Germinal center (tissue), 1 donor: Measurements from ENCODE around the gene UBC.
"Not testable (repeated sequence)": the region's sequence is repeated elsewhere in the genome, so short reads cannot be mapped to it uniquely, and the experiment has no call there.

Experiments
- DNase-seq: peaks from one replicate; pipeline ENCODE4 v3.0.0; 2012; ENCODE audit warnings: mixed read lengths, low spot score

UBC gene

DNA sequence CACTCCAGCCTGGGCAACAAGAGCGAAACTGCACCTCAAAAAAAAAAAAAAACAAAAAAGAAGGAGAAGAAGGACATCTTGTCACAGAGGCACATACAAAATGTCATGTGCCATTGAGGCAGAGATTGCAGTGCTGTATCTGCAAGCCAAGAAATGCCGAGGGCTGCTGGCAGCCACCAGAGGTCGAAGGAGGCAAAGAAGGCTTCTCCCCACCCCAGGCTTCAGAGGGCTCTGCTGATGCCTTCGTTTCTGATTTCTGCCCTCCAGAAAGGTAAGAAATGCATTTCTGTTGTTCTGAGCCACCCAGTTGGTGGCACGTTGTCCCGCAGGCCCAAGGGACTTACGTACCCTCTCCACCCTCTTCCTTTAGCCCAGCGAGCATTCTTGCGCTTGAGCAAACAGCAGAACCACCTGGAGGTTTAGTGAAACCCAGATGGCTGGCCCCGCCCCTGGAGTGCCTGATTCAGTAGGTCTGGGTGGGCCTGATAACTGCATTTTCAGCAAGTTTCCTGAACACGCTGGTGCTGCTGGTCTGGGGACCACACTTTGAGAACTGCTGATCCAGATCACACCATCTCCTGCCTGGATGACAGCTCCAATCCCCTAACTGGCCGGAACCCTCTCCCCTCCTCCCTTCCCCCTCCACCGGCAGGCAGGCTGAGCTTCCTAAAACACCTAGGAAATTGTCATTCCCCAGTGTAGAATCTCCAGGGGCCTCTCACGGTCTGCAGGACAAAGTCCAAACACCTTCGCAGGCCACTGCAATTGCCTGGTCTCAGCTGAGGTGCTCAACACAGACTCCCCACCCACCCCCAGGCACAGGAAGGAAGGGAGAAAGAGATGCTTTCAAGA is 29.6 kb downstream of the UBC start:
- DNase-seq = peak; percentile 82

DNA sequence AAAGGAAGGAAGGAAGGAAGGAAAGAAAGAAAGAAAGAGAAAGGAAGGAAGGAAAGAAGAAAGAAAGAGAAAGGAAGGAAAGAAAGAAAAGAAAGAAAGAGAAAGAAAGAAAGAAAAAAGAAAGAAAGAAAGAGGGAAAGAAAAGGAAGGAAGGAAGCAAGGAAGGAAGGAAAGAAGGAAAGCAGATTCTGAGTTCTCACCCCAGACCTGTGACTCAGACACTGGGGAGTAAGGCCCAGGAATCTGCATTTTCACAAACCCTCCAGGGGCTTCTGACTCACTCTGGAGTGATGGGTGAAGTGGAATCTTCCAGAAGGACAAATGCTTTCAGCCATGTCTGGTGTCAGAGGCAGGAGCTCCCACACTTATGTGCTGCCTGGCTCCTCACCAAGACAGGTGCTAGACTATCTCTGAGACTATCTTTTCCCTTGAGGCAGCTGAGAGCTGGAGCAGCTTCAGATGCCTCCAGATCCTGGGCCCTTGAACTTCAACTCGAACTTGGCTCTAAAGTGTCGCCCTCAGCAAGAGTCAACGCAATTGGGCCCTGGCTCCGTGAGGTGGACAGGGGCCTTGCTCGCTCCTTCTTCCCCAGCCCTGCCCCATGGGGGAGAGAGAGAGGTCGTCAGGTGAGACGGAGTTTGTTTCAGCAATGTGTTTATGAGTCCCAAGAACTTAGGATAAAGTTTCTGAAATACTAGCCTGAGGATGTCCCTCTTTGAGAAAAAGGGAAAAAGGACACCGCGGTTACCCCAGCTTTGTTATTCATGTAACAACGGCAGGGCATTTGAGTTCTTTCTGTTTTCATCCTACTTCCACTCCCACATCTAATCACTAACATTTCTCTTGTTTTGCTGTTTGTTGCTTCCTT is 31.0 kb downstream of the UBC start:
- DNase-seq = no peak

DNA sequence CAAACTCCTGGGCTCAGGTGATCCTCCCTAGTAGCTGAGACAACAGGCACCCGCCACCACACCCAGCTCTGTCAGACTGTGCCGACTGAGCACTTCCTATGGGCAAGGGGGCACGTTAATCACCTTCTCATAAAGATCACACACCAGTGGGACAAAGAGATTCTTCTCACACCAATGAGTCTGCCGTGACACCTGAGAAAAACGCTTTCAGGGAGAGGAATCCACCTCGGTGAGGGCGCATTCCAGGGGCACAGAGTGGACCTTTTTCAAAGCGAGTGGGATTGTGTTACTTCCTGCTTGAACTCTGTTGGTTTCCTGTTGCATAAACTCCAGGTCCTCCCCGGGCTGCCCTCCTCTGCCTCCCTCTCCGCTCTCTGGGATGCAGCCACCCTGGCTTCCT is 33.3 kb downstream of the UBC start:
- DNase-seq = no peak

DNA sequence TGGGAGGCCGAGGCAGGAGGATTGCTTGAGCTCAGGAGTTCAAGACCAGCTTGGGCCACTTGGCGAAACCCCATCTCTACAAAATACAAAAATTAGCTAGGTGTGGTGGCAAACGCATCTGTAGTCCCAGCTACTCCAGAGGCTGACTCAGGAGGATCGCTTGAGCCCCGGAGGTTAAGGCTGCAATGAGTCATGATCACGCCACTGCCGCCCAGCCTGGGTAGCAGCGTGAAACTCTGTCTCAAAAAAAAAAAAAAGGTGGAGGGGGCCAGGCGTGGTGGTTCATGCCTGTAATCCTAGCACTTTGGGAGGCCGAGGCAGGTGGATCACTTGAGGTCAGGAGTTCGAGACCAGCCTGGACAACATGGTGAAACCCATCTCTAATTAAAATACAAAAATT is 34.1 kb downstream of the UBC start:
- DNase-seq = not testable (repeated sequence)

DNA sequence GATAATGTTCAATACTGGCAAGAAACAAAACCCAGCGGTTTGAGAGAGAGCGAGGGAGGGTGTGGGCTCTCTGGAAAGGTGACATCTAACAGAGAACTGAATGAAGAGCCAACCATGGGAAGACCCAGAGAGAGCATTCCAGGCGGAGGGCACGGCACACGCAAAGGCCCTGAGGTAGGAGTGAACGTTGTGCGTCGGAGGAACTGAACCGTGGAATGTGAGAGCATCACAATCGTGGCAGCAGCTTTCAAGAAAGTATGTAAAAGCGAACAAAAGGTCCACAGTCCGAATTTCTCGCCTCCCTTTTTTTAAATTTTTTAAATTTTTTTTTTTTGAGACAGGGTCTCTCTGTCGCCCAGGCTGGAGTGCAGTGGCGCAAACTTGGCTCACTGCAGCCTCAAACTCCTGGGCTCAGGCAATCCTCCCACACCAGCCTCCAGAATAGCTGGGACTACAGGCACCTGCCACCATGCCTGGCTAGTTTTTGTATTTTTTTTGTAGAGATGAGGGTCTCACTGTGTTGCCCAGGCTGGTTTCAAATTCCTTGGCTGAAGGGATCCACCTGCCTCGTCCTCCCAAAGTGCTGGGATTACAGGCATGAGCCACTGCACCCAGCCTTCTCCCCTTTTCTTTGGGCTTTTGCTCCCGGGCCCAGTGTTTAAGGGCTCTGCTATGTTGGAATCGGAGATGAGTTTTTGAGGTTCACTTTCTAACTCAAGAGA is 35.5 kb downstream of the UBC start:
- DNase-seq = no peak

DNA sequence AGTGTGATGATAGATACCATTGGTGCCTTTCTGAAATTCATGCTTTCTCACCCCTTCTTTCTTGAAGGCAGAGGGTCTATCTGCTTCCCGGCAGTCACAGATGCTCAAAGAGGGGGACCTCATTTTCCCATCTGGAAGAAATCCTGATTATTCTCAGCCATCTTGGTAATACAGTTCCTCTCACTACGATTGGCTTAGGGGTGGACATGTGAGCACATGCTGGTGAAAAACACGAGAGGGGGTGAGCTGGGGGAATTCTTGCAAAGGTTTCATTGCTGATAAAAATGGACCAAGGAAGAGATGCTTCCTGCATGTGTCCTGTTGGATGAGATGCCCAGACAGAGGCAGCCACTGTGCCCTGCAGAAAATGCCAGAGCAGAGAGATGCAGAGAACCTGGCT is 37.0 kb downstream of the UBC start:
- no peak for DNase-seq

DNA sequence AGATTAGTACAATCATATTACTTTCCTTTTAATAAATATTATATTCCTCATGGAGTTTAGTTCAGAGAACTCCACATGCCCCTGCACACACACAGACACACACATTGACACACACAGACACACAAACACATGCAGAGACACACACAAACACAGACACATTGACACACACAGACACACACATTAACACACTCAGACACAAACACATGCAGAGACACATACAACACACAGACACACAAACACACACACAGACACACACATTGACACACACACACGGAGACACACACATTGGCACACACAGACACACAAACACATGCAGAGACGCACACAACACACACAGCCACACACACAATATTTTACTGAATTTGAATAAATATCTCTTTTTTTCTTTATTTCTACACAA is 38.3 kb downstream of the UBC start:
- DNase-seq = no peak

DNA sequence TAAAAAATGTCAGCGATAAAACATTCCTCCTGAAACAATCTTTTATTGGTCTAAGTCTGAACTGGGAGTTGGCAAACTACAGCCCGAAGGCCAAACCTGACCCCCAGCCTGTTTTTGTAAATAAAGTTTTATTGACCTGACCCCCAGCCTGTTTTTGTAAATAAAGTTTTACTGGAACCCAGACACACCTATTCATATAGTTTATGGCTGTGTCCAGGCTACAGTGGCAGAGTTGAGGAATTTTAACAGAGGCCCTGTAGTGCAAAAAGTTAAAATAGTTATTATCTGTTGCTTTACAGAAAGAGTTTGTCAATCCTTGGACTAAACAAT is 38.7 kb downstream of the UBC start:
- DNase-seq = no peak

DNA sequence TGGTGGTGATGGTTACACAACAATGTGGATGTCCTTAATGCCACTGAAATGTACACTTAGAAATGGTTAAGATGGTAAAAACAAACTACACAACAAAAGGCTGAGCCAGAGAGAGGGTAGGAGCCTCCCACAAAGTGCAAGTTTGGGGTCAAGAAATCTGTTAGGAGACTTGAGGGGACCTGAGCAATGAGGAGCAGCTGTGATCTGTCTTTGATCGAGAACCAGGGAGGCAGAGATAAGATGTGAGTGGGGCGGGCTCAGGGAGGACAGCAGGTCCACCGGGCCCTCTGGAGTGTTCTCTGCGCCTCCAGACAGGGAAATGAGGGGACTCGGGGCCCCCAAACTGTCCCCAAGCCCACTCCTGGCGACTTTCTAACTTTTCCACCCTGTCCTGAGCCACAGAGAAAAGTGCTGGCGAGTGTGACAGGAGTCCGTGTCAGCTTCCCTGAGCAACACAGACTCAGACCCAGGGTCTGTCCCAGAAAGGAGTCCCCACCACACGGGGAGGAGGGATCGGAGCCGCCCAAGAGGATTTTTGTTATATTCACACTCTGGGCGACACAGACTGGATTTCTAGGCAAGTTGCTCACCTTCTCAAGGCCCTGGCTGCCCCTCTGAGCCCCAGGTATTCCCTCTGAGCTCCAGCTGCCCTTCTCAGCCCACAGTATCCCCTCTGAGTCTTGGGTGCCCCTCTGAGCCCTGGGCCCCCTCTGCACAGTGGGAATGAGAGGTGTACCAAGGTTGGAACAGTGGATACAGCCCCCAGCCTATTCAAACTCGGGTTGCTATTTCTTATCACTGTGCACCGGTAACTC is 39.3 kb downstream of the UBC start:
- DNase-seq = no peak

DNA sequence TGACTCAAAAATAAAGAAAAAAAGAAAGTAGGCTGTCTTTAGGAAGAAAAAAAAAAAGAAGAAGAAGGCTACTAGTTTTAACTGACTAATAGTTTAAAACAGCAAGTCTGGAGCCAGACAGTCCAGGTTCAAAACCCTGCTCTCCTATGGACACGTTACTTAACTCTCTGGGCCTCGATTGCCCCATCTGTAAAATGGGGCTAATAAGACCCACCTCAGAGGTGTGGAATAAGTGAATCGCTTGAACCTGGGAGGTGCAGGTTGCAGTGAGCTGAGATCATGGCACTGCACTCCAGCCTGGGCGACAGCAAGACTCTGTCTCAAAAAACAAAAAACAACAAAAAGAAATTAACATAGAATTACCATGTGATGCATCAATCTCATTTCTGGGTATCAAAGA is 40.3 kb downstream of the UBC start:
- no peak for DNase-seq

DNA sequence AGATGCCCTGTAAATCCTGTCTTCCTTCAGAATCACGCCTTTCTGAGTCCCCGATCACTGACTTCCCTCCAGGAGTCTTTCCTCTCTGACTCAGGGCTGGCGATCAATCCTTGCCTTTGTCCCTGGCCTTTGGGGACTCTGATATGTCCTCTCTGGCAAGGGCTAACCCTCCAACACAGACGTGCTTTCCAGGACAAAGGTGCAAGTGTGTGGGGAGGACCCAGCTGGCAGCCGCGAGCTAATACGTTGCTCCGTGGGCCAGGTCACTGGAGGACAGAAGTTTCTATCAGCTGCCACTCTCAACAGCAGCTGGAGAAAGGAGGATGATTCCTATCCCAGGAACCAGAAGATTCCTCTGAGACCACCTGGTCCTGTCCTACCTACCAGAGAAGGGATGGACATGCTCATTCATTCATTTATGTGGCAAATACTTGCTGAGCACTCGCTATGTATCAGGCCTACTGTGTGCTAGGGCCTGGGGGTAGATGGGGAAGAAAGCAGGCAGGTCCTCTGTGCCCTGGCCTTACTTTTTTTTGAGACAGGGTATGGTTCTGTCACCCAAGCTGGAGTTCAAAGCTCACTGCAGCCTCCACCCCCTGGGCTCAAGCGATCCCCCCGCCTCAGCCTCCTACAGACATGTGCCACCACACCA is 42.3 kb downstream of the UBC start:
- no peak for DNase-seq

DNA sequence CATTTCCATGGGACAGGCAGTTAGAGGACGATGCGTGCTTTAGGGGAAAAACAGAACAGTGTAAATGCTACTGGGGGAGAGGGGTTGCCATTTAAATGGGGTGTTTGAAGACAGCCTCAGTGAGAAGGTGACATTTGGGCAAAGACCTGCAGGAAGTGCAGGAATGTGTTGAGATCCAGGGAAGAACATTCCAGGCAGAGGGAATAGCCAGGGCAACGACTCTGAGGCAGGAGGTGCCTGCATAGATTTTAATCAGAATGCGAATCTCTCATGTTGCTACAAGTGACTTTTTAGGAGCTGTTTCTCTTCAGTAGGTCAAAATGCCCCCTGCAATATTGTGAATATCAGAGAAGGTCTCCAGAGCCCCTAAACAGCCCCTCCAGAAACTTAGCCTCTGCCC is 43.2 kb downstream of the UBC start:
- DNase-seq = no peak

DNA sequence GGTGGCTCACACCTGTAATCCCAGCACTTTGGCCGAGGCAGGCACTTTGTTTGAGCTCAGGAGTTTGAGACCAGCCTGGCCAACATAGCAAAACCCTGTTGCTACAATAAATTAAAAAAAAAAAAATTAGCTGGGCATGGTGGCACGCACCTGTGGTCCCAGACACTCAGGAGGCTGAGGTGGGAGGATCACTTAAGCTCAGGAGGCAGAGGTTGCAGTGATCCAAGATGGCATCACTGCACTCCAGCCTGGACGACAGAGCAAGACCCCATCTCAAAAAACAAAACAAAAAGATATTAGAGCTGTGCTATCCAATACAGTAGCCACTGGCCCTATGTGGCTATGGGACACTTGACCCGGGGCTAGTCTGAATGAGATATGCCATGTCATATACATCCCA is 43.9 kb downstream of the UBC start:
- DNase-seq = no peak

DNA sequence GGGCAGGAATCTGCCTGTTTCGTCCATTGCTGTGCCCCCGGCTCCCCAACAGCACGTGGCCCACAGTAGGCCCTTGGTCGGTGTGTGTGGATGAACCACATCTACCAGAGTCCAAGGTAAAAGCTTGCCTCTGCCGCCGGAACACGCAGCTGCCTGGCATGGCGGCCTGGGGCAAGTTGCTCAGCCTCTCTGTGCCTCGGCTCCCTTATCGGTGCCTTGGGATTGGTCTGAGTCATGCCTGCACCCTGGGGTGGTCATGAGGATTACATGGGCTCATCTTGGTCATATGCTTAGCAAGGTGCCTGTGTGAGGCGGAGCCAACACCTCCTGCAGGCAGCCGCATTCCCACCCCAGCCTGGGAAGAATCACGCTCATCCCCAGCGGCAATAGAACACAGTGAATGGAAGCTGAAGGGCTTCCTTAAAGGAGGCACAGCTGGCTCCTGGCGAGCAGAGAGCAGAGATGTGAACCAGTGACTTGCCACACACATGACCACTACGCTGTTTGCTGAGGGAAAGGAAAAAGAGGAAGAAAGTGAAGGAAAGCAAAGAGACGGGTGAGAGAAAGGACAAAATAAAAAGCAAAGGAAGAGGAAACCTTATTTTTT is 45.3 kb downstream of the UBC start:
- no peak for DNase-seq

DNA sequence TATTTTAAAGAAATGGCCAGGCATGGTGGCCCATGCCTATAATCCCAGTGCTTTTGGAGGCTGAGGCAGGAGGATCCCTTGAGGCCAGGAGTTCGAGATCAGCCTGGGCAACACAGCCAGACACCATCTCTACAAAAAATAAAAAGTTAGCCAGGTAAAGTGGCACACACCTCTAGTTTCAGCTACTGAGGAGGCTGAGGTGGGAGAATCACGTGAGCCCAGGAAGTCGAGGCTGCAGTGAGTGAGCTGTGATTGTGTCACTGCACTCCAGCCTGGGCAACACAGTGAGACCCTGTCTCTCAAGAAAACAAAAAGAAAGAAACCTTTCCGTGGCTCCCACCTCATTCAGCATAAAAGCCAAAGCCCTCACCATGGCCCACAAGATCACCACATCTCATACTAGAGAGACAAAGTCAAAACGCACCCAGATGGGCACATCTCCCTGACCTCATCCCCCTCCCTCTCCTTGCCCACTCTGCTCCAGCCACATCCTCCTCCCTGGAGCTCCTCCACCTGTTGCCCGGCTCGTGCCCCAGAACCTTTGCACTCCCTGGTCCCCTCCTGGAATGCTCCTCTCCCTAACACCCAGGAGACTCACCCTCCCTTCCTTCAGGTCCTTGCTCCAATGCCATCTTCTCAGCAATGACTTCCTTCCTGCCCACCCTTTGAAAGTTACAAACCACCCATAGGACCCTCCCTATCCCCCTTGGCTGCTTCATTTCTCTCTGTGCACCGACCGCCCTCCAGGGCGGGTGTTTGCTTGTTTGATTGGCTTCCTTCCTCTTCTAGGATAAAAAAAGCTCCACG is 46.0 kb downstream of the UBC start:
- no peak for DNase-seq

DNA sequence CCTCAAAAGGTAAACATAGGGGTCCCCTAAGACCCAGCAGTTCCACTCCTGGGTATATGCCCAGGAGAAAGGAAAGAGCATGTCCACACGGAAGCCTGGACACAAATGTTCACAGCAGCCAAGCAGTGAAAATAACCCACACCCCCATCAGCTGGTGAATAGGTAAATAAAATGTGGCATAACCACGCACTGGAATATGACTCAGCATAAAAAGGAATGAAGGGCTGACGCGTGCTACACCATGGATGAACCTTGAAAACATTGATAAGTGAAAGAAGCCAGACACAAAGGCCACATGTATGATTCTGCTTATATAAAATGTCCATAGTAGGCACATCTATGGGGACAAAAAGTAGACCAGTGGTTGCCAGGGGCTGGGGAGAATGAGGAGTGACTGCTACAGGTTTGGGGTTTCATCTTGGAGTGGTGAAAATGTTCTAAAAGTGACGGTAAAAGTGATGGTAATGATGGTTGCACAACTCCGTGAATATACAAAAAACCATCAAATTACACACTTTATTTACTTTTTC is 47.0 kb downstream of the UBC start:
- no peak for DNase-seq

DNA sequence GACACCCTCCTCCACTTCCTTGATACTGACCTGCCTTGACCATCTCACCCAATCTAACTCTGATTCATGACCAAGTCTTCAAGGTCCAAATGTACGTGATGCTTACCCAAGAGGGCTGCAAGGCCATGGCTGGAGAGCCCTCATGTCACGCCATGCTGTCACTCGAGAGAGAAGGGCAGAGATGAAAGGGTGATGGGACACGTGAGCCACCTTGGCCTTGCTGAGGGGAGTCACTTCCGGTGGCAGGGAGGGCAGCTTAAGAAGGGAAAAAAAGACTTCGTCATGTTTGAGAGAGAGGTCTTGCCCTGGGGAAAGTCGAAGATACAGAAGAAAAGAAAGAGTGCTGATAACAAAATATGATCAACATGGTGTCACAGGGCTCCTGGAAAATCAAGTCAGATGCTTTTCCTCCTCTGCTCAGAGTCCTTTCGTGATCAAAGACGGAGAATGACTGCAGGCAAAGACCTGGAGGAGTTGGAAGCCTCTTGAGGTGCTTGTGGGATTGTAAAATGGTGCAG is 47.5 kb downstream of the UBC start:
- DNase-seq = no peak

DNA sequence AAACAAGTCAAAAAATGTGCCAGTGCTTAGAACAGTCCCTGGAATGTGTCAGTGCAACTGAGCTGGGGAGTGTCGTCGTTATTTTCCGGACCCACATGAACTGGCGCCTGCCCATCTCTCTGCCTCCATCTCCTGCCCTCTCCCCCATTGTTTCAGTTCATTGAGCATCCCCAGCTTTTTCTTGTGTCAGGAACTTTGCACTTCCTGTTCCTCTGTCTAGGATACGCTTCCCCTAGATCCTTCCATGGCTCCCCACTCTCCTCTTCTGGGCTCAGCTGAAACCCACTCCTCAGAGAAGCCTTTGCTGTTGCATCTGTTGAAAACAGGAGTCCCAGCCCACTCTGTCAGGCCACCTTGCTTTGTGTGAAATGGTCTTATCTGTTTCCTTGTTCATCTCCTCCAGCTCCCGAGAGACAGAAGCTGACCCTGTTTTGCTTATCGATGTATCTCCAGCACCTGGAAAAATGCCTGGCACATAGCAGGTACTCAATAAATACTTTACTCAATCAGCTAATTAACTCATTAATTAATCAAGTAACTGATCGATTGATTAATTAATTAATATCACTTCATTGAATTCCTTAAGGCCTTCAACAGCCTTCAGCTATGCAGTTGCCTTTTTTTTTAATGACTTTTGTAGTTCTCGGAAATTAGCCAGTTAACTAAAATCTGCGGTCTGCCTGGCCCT is 48.1 kb downstream of the UBC start:
- no peak for DNase-seq

DNA sequence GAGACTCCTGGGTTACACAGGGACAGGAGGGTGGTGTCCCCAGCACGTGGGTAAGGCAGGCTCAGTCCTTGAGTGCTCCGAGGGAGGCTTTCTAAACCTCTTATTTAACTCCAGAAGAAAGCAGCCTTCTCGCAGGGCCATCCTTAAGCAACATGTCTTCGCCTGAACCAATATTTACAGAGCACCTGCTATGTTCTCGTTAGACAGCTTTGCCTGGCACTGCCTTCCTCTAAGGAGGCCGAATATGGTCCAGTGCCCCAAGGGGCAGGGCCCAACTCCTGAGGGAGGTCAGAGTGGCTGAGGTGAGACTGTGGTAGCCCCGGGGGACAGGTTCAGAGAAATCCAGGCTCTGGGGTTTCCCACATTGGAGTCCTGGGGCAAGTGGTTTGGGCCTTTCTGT is 48.7 kb downstream of the UBC start:
- DNase-seq = no peak
